Measurements from ENCODE around the gene RTP1. TPM values are rescaled to one million over a fixed set of nuclear protein-coding genes. Genes with fewer than 3 reads are reported as not detected.
A peak's percentile ranks its signal among the peaks of the same experiment; 100 is the strongest.

The RTP1 gene
- total RNA-seq, 2 experiments from 2014 or later, result not detected

GRCh38 chr3:187215460-187215859 lies 18.2 kb downstream of the RTP1 start:
- BruUV-seq (replicated peaks), result no TSS peak

DNA sequence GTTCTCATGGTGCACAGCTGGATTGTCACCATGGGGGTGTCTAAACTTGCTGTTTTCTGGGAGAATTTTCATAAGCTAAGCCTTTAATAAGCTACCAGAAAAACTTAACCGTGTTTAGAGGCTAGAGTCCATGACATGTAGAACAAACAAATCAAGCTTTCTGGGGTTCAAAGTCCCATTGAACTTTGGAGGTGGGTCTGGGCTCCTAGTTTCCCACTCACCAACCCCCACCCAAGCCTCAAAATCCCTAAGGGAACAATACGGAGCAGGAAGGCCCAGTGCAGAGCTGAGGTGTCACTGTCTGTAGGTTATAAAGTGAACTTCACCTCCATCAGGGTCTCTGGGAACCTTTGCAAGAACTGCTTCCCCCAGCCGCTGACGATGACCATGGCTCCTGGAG lies 25.5 kb downstream of the RTP1 start:
- Histone ChIP-seq H3K79me2 (ENCODE audit: insufficient read depth, low read depth, low read length) (no peaks in the 10 kb centered on the region), H3K9me3 (ENCODE audit: low read length) (no peaks in the 10 kb centered on the region), H4K20me1 (ENCODE audit: insufficient read depth, low read length) (no peaks in the 10 kb centered on the region), H3K36me3 (ENCODE audit: insufficient read depth, low read length) (no peaks in the 10 kb centered on the region), H3K4me3 (ENCODE audit: low read depth, low read length, poor library complexity, severe bottlenecking) (no peak overlapping the region), H3K4me2 (ENCODE audit: low read length) (no peak overlapping the region), H2AFZ (ENCODE audit: low read length) (no peak overlapping the region), H3K9me2 (ENCODE audit: insufficient read depth, low read length) (no peaks in the 10 kb centered on the region), H3K27ac (ENCODE audit: low read depth, low read length, poor library complexity, severe bottlenecking) (no peak overlapping the region), H3K4me1 (ENCODE audit: insufficient read depth, low read length, poor library complexity, severe bottlenecking) (no peaks in the 10 kb centered on the region)
- ChIA-PET CTCF (ENCODE audit: unreplicated experiment) (interaction anchor here (1.0 kb wide), 1 partner anchor 25 kb away, joined by 3 read pairs; no protein-coding TSS in a partner anchor), POLR2A (interaction anchor here (0.5 to 2.2 kb wide), 3 partner anchors 16 to 48 kb away, joined by 3 to 5 read pairs (median 4); no protein-coding TSS in a partner anchor)
- TF ChIP-seq, protein P1, sequence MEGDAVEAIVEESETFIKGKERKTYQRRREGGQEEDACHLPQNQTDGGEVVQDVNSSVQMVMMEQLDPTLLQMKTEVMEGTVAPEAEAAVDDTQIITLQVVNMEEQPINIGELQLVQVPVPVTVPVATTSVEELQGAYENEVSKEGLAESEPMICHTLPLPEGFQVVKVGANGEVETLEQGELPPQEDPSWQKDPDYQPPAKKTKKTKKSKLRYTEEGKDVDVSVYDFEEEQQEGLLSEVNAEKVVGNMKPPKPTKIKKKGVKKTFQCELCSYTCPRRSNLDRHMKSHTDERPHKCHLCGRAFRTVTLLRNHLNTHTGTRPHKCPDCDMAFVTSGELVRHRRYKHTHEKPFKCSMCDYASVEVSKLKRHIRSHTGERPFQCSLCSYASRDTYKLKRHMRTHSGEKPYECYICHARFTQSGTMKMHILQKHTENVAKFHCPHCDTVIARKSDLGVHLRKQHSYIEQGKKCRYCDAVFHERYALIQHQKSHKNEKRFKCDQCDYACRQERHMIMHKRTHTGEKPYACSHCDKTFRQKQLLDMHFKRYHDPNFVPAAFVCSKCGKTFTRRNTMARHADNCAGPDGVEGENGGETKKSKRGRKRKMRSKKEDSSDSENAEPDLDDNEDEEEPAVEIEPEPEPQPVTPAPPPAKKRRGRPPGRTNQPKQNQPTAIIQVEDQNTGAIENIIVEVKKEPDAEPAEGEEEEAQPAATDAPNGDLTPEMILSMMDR (conservative IDR thresholded peaks at IDR 0.05; ENCODE audit: low read length), result no peak
- no peak for TF ChIP-seq EZH2phosphoT487 (IDR thresholded peaks at IDR 0.05; ENCODE audit: borderline replicate concordance, low read depth, low read length)
- no TSS peak for BruUV-seq (replicated peaks)
- DNase-seq (ENCODE audit: low spot score), result no peak
- intact Hi-C loops (cut with micrococcal nuclease; ENCODE audit: unreplicated experiment), result no loop called here

More at GRCh38 chr3:187215460-187215859, 18.2 kb downstream of the RTP1 start:
- TF ChIP-seq, protein P1 (conservative IDR thresholded peaks at IDR 0.05; ENCODE audit: low read length), result no peak
- TF ChIP-seq EZH2phosphoT487 (IDR thresholded peaks at IDR 0.05; ENCODE audit: borderline replicate concordance, low read depth, low read length), result no peak
- H3K9me2 ChIP-seq (ENCODE audit: insufficient read depth, low read length), result no peaks in the 10 kb centered on the region
- no peak for DNase-seq (ENCODE audit: low spot score)
- intact Hi-C loops (cut with micrococcal nuclease; ENCODE audit: unreplicated experiment), result no loop called here
- no peak overlapping the region for H2AFZ ChIP-seq (ENCODE audit: low read length)
- POLR2A ChIA-PET, result no interaction called here
- H3K4me2 ChIP-seq (ENCODE audit: low read length), result no peak overlapping the region
- CTCF ChIA-PET (ENCODE audit: unreplicated experiment), result no interaction called here
- no peaks in the 10 kb centered on the region for H3K9me3 ChIP-seq (ENCODE audit: low read length)
- no peaks in the 10 kb centered on the region for H3K36me3 ChIP-seq (ENCODE audit: insufficient read depth, low read length)
- no peak overlapping the region for H3K4me3 ChIP-seq (ENCODE audit: low read depth, low read length, poor library complexity, severe bottlenecking)
- H3K4me1 ChIP-seq (ENCODE audit: insufficient read depth, low read length, poor library complexity, severe bottlenecking), result no peaks in the 10 kb centered on the region
- H3K79me2 ChIP-seq (ENCODE audit: insufficient read depth, low read depth, low read length), result no peaks in the 10 kb centered on the region
- H3K27ac ChIP-seq (ENCODE audit: low read depth, low read length, poor library complexity, severe bottlenecking), result no peak overlapping the region
- no peaks in the 10 kb centered on the region for H4K20me1 ChIP-seq (ENCODE audit: insufficient read depth, low read length)

DNA sequence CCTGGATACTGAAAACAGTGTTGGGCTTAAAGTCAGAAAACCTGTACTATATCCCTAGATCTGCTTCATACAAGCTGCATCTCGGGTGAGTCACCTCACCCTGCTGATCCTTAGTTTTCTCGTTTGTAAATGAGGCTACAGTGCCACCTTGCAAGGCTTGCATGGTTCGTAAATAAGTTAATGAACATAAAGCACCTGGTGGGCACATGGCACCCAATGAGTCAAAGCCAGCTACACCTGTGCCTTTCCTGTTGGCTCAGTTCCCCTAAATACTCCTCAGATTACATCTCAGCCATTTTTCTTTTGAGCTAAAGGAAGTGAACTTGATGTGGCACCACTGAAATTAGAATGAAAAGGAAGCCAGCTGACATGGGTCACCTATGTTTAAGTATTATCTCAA lies 26.5 kb downstream of the RTP1 start:
- H3K9me3 ChIP-seq (ENCODE audit: low read length), result no peaks in the 10 kb centered on the region
- H2AFZ ChIP-seq (ENCODE audit: low read length), result no peak overlapping the region
- H4K20me1 ChIP-seq (ENCODE audit: insufficient read depth, low read length), result no peaks in the 10 kb centered on the region
- H3K4me1 ChIP-seq (ENCODE audit: insufficient read depth, low read length, poor library complexity, severe bottlenecking), result no peaks in the 10 kb centered on the region
- ChIA-PET CTCF (ENCODE audit: unreplicated experiment) (interaction anchor here (1.0 kb wide), 1 partner anchor 24 kb away, joined by 3 read pairs; no protein-coding TSS in a partner anchor), POLR2A (interaction anchor here (0.7 to 2.2 kb wide), 4 partner anchors 13 to 31 kb away, joined by 3 to 5 read pairs (median 4); no protein-coding TSS in a partner anchor)
- H3K4me2 ChIP-seq (ENCODE audit: low read length), result no peak overlapping the region
- intact Hi-C loops (cut with micrococcal nuclease; ENCODE audit: unreplicated experiment), result no loop called here
- no peaks in the 10 kb centered on the region for H3K36me3 ChIP-seq (ENCODE audit: insufficient read depth, low read length)
- no peaks in the 10 kb centered on the region for H3K79me2 ChIP-seq (ENCODE audit: insufficient read depth, low read depth, low read length)
- H3K9me2 ChIP-seq (ENCODE audit: insufficient read depth, low read length), result no peaks in the 10 kb centered on the region
- H3K4me3 ChIP-seq (ENCODE audit: low read depth, low read length, poor library complexity, severe bottlenecking), result no peak overlapping the region
- BruUV-seq (replicated peaks), result no TSS peak
- TF ChIP-seq, protein P1 (conservative IDR thresholded peaks at IDR 0.05; ENCODE audit: low read length), result no peak
- TF ChIP-seq EZH2phosphoT487 (IDR thresholded peaks at IDR 0.05; ENCODE audit: borderline replicate concordance, low read depth, low read length), result no peak
- no peak overlapping the region for H3K27ac ChIP-seq (ENCODE audit: low read depth, low read length, poor library complexity, severe bottlenecking)
- peak; percentile 18 for DNase-seq (ENCODE audit: low spot score)
